HEK293 (cell line): Measurements from ENCODE around the gene ZCCHC7.
"Not testable (repeated sequence)": the region's sequence is repeated elsewhere in the genome, so short reads cannot be mapped to it uniquely, and the experiment has no call there.

Source experiments
- CTCF ChIA-PET: fragments of 350-600 bp; formaldehyde crosslinking; extraction: SDS; loops from one replicate; lab custom pipeline; 2021; ENCODE audit warnings: antibody characterized with exemption; lab: Yijun Ruan, JAX
- POLR2A ChIA-PET: fragments of 300-600 bp; formaldehyde crosslinking; extraction: SDS; loops from one replicate; lab custom pipeline; 2020; ENCODE audit warnings: antibody characterized with exemption, inconsistent platforms; lab: Yijun Ruan, JAX
- H3K27ac ChIP-seq: fragments of 200-500 bp; sonication (Bioruptor generic); 2 replicates; pipeline ENCODE4 v1.5.1; 2014; ENCODE audit warnings: low read depth, low read length, control low read depth, inconsistent platforms; ENCODE audit errors: extremely low read depth
- H3K36me3 ChIP-seq, 2 experiments: fragments of 200-500 bp in 1 of 2; sonication (Bioruptor generic) in 1 of 2; 1 replicate in 1 of 2; 2 replicates in 1 of 2; pipeline ENCODE4 v1.5.1; 2014 to 2017; ENCODE audit warnings: inconsistent platforms in 2 of 2, low read length in 2 of 2; ENCODE audit not compliant: control insufficient read depth in 2 of 2, insufficient read depth in 1 of 2
- H3K4me1 ChIP-seq: fragments of 200-500 bp; sonication (Bioruptor generic); 2 replicates; pipeline ENCODE4 v1.5.1; 2014; ENCODE audit warnings: mild to moderate bottlenecking, low read length, inconsistent platforms; ENCODE audit not compliant: control insufficient read depth, insufficient read depth
- H3K4me3 ChIP-seq: 2 replicates; pipeline ENCODE4 v1.5.1; 2011; ENCODE audit warnings: low read depth, mild to moderate bottlenecking, control low read depth, low read length, moderate library complexity
- H3K9me3 ChIP-seq: fragments of 200-500 bp; sonication (Bioruptor generic); 2 replicates; pipeline ENCODE4 v1.5.1; 2014; ENCODE audit warnings: low read depth, low read length, inconsistent platforms; ENCODE audit not compliant: control insufficient read depth, insufficient read depth
- HOXA7 ChIP-seq: sonication (generic); formaldehyde crosslinking; IDR thresholded peaks from 2 replicates; pipeline ENCODE4 v1.8.1; 2022; ENCODE audit warnings: missing genetic modification reagents, borderline replicate concordance
- SP3 ChIP-seq: fragments of 450-650 bp; formaldehyde crosslinking; IDR thresholded peaks from 2 replicates; pipeline ENCODE4 v1.5.1; 2016; ENCODE audit warnings: missing biosample characterization, missing genetic modification characterization
- ZBTB8A ChIP-seq: fragments of 450-650 bp; formaldehyde crosslinking; IDR thresholded peaks from 2 replicates; pipeline ENCODE4 v1.5.1; 2016; ENCODE audit warnings: missing biosample characterization, missing genetic modification characterization
- ZEB2 ChIP-seq: fragments of 450-650 bp; formaldehyde crosslinking; IDR thresholded peaks from 2 replicates; pipeline ENCODE4 v1.5.1; 2016; ENCODE audit warnings: missing biosample characterization, missing genetic modification characterization
- ZFP41 ChIP-seq: fragments of 450-650 bp; formaldehyde crosslinking; IDR thresholded peaks from 2 replicates; pipeline ENCODE4 v1.5.1; 2016; ENCODE audit warnings: missing biosample characterization, missing genetic modification characterization, borderline replicate concordance
- ZNF239 ChIP-seq: fragments of 450-650 bp; formaldehyde crosslinking; IDR thresholded peaks from 2 replicates; pipeline ENCODE4 v1.5.1; 2016; ENCODE audit warnings: missing biosample characterization, missing genetic modification characterization
- ZNF341 ChIP-seq: fragments of 450-650 bp; formaldehyde crosslinking; IDR thresholded peaks from 2 replicates; pipeline ENCODE4; 2016; ENCODE audit warnings: low read depth, missing biosample characterization, missing genetic modification characterization
- ZNF394 ChIP-seq: fragments of 450-650 bp; formaldehyde crosslinking; IDR thresholded peaks from 2 replicates; pipeline ENCODE4 v1.5.1; 2016; ENCODE audit warnings: missing biosample characterization, missing genetic modification characterization, mild to moderate bottlenecking, moderate library complexity, borderline replicate concordance
- ZNF426 ChIP-seq: fragments of 450-650 bp; formaldehyde crosslinking; IDR thresholded peaks from 2 replicates; pipeline ENCODE4 v1.5.1; 2017; ENCODE audit warnings: missing biosample characterization, missing genetic modification characterization, mild to moderate bottlenecking, inconsistent platforms, moderate library complexity
- ZNF473 ChIP-seq: fragments of 450-650 bp; formaldehyde crosslinking; IDR thresholded peaks from 2 replicates; pipeline ENCODE4 v1.5.1; 2017; ENCODE audit warnings: missing biosample characterization, missing genetic modification characterization
- ZNF544 ChIP-seq: fragments of 450-650 bp; formaldehyde crosslinking; IDR thresholded peaks from 2 replicates; pipeline ENCODE4 v1.5.0; 2017; ENCODE audit warnings: missing biosample characterization, missing genetic modification characterization
- ZNF555 ChIP-seq: fragments of 450-650 bp; formaldehyde crosslinking; conservative IDR thresholded peaks from 2 replicates; pipeline ENCODE4 v1.5.1; 2017; ENCODE audit warnings: missing biosample characterization, mild to moderate bottlenecking, missing genetic modification characterization, inconsistent platforms
- ZNF558 ChIP-seq: fragments of 450-650 bp; formaldehyde crosslinking; IDR thresholded peaks from 2 replicates; pipeline ENCODE4 v1.5.1; 2016; ENCODE audit warnings: missing biosample characterization, missing genetic modification characterization
- ZNF596 ChIP-seq: fragments of 450-650 bp; IDR thresholded peaks from 2 replicates; pipeline ENCODE4 v1.5.0; 2018; ENCODE audit warnings: missing biosample characterization, mild to moderate bottlenecking, missing genetic modification characterization, moderate library complexity
- ZNF623 ChIP-seq: fragments of 450-650 bp; formaldehyde crosslinking; IDR thresholded peaks from 2 replicates; pipeline ENCODE4 v1.5.1; 2016; ENCODE audit warnings: missing biosample characterization, missing genetic modification characterization
- ZNF626 ChIP-seq: fragments of 450-650 bp; sonication (Bioruptor Pico); formaldehyde crosslinking; IDR thresholded peaks from 2 replicates; pipeline ENCODE4 v1.5.1; 2018; ENCODE audit warnings: missing biosample characterization, missing genetic modification characterization, inconsistent platforms
- ZNF664 ChIP-seq: fragments of 450-650 bp; formaldehyde crosslinking; IDR thresholded peaks from 2 replicates; pipeline ENCODE4 v1.5.1; 2016; ENCODE audit warnings: missing biosample characterization, missing genetic modification characterization
- TF ChIP-seq, protein P1 (sequence below): fragments of 450-650 bp; formaldehyde crosslinking; IDR thresholded peaks from 2 replicates; pipeline ENCODE4 v1.5.1; 2016; ENCODE audit warnings: missing biosample characterization, missing genetic modification characterization
- TF ChIP-seq, protein P2 (sequence below): fragments of 450-650 bp; formaldehyde crosslinking; conservative IDR thresholded peaks from 2 replicates; pipeline ENCODE4 v1.5.1; 2016; ENCODE audit warnings: low read depth, missing biosample characterization, missing genetic modification characterization
- TF ChIP-seq, protein P3 (sequence below): fragments of 450-650 bp; formaldehyde crosslinking; conservative IDR thresholded peaks from 2 replicates; pipeline ENCODE4 v1.5.1; 2016; ENCODE audit warnings: low read depth, missing biosample characterization, missing genetic modification characterization

The ZCCHC7 gene

DNA sequence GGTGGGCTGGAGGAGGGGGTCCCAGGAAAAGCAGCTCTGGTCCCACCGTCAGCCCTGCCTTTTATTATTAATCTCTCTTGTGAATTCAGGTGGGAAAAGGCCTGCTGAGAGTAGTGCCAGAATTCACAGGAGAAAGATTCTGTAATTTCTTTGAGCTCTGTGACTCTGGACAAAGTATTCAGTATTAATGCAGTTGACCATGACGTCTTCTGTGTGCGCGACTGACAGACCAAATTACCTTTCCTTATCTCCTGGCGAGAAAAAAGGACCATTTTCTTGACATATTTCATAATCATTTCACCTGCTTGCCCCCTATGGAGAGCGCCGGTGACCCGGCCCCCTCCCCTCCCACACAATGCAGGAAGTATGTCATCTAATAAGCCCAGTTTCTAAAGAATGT lies 275.3 kb downstream of the ZCCHC7 start:
- no peak overlapping the region for H3K27ac ChIP-seq
- no peaks in the 10 kb centered on the region for H3K9me3 ChIP-seq
- no peaks in the 10 kb centered on the region for H3K36me3 ChIP-seq
- H3K4me3 ChIP-seq = no peak overlapping the region
- CTCF ChIA-PET = interaction anchor here (0.7 to 2.1 kb wide), 5 partner anchors 12 to 23 kb away, joined by 3 to 7 read pairs (median 4); no protein-coding TSS in a partner anchor
- TF ChIP-seq ZNF473 (tag by site-specific recombination) = no peak
- no peak for TF ChIP-seq ZNF626 (tag by site-specific recombination)
- TF ChIP-seq HOXA7 (CRISPR knock-in tag) = no peak
- TF ChIP-seq ZNF544 (tag by site-specific recombination) = no peak
- no peak for TF ChIP-seq ZNF623 (tag by site-specific recombination)
- TF ChIP-seq ZNF596 (tag by site-specific recombination) = no peak
- no peak for TF ChIP-seq ZNF239 (tag by site-specific recombination)
- TF ChIP-seq ZFP41 = no peak
- TF ChIP-seq ZNF341 (tag by site-specific recombination) = no peak
- TF ChIP-seq ZEB2 (tag by site-specific recombination) = no peak
- no peak for TF ChIP-seq SP3 (tag by site-specific recombination)
- TF ChIP-seq, all 188 proteins: peak for 0
- no peaks in the 10 kb centered on the region for H3K4me1 ChIP-seq
- POLR2A ChIA-PET = no interaction called here

DNA sequence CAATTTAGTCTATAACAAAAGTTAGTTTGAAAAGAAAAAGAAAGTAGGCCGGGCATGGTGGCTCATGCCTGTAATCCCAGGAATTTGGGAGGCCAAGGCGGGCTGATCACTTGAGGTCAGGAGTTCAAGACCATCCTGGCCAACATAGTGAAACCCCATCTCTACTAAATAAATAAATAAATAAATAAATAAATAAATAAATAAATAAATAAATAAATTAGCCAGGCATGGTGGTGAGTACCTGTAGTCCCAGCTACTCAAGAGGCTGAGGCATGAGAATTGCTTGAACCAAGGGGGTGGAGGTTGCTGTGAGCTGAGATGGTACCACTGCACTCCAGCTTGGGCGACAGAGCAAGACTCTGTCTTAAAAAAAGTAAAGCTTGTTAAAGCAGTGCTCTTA lies 277.6 kb downstream of the ZCCHC7 start:
- H3K9me3 ChIP-seq, H3K36me3 ChIP-seq, POLR2A ChIA-PET, H3K4me3 ChIP-seq, H3K27ac ChIP-seq, H3K4me1 ChIP-seq: not testable (repeated sequence)
- CTCF ChIA-PET = interaction anchor here (0.6 to 1.4 kb wide), 2 partner anchors 8 to 13 kb away, joined by 3 to 4 read pairs; no protein-coding TSS in a partner anchor
- TF ChIP-seq ZNF555 (tag by site-specific recombination) = peak; percentile 48
- TF ChIP-seq ZNF394 = peak; percentile 88
- peak; percentile 62 for TF ChIP-seq ZNF426 (tag by site-specific recombination)
- peak; percentile 40; the same call in 1 of the 2 replicates for TF ChIP-seq ZBTB8A (tag by site-specific recombination)
- TF ChIP-seq ZNF623 (tag by site-specific recombination) = peak; percentile 49; the same call in 1 of the 2 replicates
- TF ChIP-seq ZNF558 (tag by site-specific recombination) = 0 out of 2 replicates have a peak, but pooled peaks have one; percentile 18
- TF ChIP-seq, protein P1, sequence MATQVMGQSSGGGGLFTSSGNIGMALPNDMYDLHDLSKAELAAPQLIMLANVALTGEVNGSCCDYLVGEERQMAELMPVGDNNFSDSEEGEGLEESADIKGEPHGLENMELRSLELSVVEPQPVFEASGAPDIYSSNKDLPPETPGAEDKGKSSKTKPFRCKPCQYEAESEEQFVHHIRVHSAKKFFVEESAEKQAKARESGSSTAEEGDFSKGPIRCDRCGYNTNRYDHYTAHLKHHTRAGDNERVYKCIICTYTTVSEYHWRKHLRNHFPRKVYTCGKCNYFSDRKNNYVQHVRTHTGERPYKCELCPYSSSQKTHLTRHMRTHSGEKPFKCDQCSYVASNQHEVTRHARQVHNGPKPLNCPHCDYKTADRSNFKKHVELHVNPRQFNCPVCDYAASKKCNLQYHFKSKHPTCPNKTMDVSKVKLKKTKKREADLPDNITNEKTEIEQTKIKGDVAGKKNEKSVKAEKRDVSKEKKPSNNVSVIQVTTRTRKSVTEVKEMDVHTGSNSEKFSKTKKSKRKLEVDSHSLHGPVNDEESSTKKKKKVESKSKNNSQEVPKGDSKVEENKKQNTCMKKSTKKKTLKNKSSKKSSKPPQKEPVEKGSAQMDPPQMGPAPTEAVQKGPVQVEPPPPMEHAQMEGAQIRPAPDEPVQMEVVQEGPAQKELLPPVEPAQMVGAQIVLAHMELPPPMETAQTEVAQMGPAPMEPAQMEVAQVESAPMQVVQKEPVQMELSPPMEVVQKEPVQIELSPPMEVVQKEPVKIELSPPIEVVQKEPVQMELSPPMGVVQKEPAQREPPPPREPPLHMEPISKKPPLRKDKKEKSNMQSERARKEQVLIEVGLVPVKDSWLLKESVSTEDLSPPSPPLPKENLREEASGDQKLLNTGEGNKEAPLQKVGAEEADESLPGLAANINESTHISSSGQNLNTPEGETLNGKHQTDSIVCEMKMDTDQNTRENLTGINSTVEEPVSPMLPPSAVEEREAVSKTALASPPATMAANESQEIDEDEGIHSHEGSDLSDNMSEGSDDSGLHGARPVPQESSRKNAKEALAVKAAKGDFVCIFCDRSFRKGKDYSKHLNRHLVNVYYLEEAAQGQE = peak; percentile 34; the same call in 1 of the 2 replicates
- 0 out of 2 replicates have a peak, but pooled peaks have one; percentile 13 for TF ChIP-seq ZNF664 (tag by site-specific recombination)
- TF ChIP-seq, protein P2, sequence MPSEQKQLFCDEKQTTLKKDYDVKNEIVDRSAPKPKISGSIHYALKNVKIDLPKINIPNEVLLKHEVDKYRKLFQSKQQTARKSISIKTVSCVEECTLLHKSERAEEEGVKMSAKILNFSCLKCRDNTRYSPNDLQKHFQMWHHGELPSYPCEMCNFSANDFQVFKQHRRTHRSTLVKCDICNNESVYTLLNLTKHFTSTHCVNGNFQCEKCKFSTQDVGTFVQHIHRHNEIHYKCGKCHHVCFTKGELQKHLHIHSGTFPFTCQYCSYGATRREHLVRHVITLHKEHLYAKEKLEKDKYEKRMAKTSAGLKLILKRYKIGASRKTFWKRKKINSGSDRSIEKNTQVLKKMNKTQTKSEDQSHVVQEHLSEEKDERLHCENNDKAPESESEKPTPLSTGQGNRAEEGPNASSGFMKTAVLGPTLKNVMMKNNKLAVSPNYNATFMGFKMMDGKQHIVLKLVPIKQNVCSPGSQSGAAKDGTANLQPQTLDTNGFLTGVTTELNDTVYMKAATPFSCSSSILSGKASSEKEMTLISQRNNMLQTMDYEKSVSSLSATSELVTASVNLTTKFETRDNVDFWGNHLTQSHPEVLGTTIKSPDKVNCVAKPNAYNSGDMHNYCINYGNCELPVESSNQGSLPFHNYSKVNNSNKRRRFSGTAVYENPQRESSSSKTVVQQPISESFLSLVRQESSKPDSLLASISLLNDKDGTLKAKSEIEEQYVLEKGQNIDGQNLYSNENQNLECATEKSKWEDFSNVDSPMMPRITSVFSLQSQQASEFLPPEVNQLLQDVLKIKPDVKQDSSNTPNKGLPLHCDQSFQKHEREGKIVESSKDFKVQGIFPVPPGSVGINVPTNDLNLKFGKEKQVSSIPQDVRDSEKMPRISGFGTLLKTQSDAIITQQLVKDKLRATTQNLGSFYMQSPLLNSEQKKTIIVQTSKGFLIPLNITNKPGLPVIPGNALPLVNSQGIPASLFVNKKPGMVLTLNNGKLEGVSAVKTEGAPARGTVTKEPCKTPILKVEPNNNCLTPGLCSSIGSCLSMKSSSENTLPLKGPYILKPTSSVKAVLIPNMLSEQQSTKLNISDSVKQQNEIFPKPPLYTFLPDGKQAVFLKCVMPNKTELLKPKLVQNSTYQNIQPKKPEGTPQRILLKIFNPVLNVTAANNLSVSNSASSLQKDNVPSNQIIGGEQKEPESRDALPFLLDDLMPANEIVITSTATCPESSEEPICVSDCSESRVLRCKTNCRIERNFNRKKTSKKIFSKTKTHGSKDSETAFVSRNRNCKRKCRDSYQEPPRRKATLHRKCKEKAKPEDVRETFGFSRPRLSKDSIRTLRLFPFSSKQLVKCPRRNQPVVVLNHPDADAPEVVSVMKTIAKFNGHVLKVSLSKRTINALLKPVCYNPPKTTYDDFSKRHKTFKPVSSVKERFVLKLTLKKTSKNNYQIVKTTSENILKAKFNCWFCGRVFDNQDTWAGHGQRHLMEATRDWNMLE = peak; percentile 74
- TF ChIP-seq, protein P3, sequence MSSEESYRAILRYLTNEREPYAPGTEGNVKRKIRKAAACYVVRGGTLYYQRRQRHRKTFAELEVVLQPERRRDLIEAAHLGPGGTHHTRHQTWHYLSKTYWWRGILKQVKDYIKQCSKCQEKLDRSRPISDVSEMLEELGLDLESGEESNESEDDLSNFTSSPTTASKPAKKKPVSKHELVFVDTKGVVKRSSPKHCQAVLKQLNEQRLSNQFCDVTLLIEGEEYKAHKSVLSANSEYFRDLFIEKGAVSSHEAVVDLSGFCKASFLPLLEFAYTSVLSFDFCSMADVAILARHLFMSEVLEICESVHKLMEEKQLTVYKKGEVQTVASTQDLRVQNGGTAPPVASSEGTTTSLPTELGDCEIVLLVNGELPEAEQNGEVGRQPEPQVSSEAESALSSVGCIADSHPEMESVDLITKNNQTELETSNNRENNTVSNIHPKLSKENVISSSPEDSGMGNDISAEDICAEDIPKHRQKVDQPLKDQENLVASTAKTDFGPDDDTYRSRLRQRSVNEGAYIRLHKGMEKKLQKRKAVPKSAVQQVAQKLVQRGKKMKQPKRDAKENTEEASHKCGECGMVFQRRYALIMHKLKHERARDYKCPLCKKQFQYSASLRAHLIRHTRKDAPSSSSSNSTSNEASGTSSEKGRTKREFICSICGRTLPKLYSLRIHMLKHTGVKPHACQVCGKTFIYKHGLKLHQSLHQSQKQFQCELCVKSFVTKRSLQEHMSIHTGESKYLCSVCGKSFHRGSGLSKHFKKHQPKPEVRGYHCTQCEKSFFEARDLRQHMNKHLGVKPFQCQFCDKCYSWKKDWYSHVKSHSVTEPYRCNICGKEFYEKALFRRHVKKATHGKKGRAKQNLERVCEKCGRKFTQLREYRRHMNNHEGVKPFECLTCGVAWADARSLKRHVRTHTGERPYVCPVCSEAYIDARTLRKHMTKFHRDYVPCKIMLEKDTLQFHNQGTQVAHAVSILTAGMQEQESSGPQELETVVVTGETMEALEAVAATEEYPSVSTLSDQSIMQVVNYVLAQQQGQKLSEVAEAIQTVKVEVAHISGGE (tag by site-specific recombination) = peak; percentile 58
